Osteoblast (primary cell): ENCODE results near the gene P3H3. TPM values are rescaled to one million over a fixed set of nuclear protein-coding genes. Genes with fewer than 3 reads are reported as not detected.
"Not testable (repeated sequence)": the region's sequence is repeated elsewhere in the genome, so short reads cannot be mapped to it uniquely, and the experiment has no call there.

Source experiments
- DNase-seq: peaks from one replicate; pipeline ENCODE4 v3.0.0; 2011; ENCODE audit warnings: low spot score, mixed read lengths; ENCODE audit not compliant: insufficient read length; ENCODE audit errors: missing footprints
- H2AFZ ChIP-seq: 2 replicates; pipeline ENCODE4 v1.6.0; 2011; ENCODE audit warnings: mild to moderate bottlenecking, low read length
- H3K27ac ChIP-seq: 2 replicates; pipeline ENCODE4 v1.5.1; 2011; ENCODE audit warnings: mild to moderate bottlenecking, low read depth, low read length, moderate library complexity
- H3K27me3 ChIP-seq: 2 replicates; pipeline ENCODE4 v1.6.0; 2012; ENCODE audit warnings: mild to moderate bottlenecking, control low read depth, inconsistent platforms, low read length, moderate library complexity; ENCODE audit not compliant: insufficient read depth
- H3K36me3 ChIP-seq: 2 replicates; pipeline ENCODE4 v1.5.1; 2011; ENCODE audit warnings: mild to moderate bottlenecking, low read length, control low read depth, moderate library complexity; ENCODE audit not compliant: insufficient read depth
- H3K4me1 ChIP-seq: 2 replicates; pipeline ENCODE4 v1.5.1; 2011; ENCODE audit warnings: mild to moderate bottlenecking, low read length, control low read depth, moderate library complexity; ENCODE audit not compliant: insufficient read depth
- H3K4me2 ChIP-seq: 2 replicates; pipeline ENCODE4 v1.6.0; 2011; ENCODE audit warnings: mild to moderate bottlenecking, low read length; ENCODE audit not compliant: insufficient read depth
- H3K4me3 ChIP-seq: fragments of 200-600 bp; sonication (generic); 3 replicates; pipeline ENCODE4 v1.5.1; 2012; ENCODE audit warnings: mild to moderate bottlenecking, low read length, inconsistent platforms; ENCODE audit not compliant: insufficient read depth
- H3K79me2 ChIP-seq: 2 replicates; pipeline ENCODE4 v1.6.0; 2012; ENCODE audit warnings: mild to moderate bottlenecking, low read length, control low read depth, inconsistent platforms; ENCODE audit not compliant: insufficient read depth
- H3K9me3 ChIP-seq: 2 replicates; pipeline ENCODE4 v1.5.1; 2011; ENCODE audit warnings: low read depth, low read length, control low read depth
- H4K20me1 ChIP-seq: 2 replicates; pipeline ENCODE4 v1.6.0; 2012; ENCODE audit warnings: mild to moderate bottlenecking, low read length, control low read depth; ENCODE audit not compliant: insufficient read depth
- CTCF ChIP-seq: IDR thresholded peaks from 2 replicates; pipeline ENCODE4 v1.5.1; 2011; ENCODE audit warnings: mild to moderate bottlenecking, low read depth, low read length, moderate library complexity; ENCODE audit errors: extremely low read depth
- total RNA-seq: library from RNA; depleted of rRNA; stranded (reverse); fragments of >200 nt; gene quantifications from 2 replicates; pipeline ENCODE4 v1.2.3, GENCODE V29; 2012

Gene P3H3
- total RNA-seq, 1 donor: 130 TPM

DNA sequence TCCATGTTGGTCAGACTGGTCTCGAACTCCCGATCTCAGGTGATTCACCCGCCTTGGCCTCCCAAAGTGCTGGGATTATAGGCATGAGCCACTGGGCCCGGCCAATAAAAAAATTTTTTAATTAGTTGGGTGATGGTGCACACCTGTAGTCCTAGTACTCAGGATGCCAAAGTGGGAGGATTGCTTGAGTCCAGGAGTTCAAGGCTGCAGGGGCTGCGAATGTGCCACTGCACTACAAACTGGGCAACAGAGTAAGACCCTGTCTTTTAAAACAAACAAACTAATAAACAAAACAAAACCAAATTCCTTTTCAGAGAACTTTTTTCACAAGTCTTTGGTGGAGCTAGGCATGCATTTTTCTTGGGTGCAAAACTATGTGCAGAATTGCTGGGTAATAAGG is 55.0 kb downstream of the P3H3 start:
- Histone ChIP-seq H3K27me3 (no peaks in the 10 kb centered on the region), H4K20me1 (no peaks in the 10 kb centered on the region), H3K4me2 (no peak overlapping the region), H3K79me2 (no peaks in the 10 kb centered on the region), H3K36me3 (peaks cover 9% of the 10 kb centered on the region), H3K9me3 (no peaks in the 10 kb centered on the region), H3K4me1 (no peaks in the 10 kb centered on the region), H3K27ac (no peak overlapping the region), H3K4me3 (no peak overlapping the region), H2AFZ (no peak overlapping the region)
- DNase-seq: no peak
- TF ChIP-seq CTCF: no peak

- no peaks in the 10 kb centered on the region for H3K9me3 ChIP-seq
- no peak for TF ChIP-seq CTCF
- no peak overlapping the region for H3K27ac ChIP-seq
- peaks cover 11% of the 10 kb centered on the region for H3K36me3 ChIP-seq
- no peaks in the 10 kb centered on the region for H3K27me3 ChIP-seq
- no peak for DNase-seq
- no peaks in the 10 kb centered on the region for H3K79me2 ChIP-seq
- no peaks in the 10 kb centered on the region for H4K20me1 ChIP-seq
- H3K4me3 ChIP-seq: no peak overlapping the region
- no peak overlapping the region for H2AFZ ChIP-seq
- H3K4me2 ChIP-seq: no peak overlapping the region
- no peaks in the 10 kb centered on the region for H3K4me1 ChIP-seq
Measured at GRCh38 chr12:6883683-6884082, 55.5 kb downstream of the P3H3 start.

GRCh38 chr12:6884539-6884938 is 56.3 kb downstream of the P3H3 start:
- DNase-seq: no peak
- Histone ChIP-seq H3K4me1 (no peaks in the 10 kb centered on the region), H3K9me3 (no peaks in the 10 kb centered on the region), H4K20me1 (no peaks in the 10 kb centered on the region), H3K27me3 (no peaks in the 10 kb centered on the region), H3K79me2 (no peaks in the 10 kb centered on the region), H2AFZ (no peak overlapping the region), H3K27ac (no peak overlapping the region), H3K4me3 (no peak overlapping the region), H3K4me2 (no peak overlapping the region), H3K36me3 (peaks cover 11% of the 10 kb centered on the region)
- TF ChIP-seq CTCF: no peak

- H3K27me3 ChIP-seq, DNase-seq, H3K9me3 ChIP-seq, H2AFZ ChIP-seq, H3K79me2 ChIP-seq, H3K4me2 ChIP-seq, H3K4me1 ChIP-seq, H3K27ac ChIP-seq, H3K4me3 ChIP-seq, H4K20me1 ChIP-seq: not testable (repeated sequence)
- H3K36me3 ChIP-seq: peaks cover 11% of the 10 kb centered on the region
Measured at GRCh38 chr12:6886206-6886999, 58.2 kb downstream of the P3H3 start.
